ENCODE data around the gene SLC22A3.

DNA sequence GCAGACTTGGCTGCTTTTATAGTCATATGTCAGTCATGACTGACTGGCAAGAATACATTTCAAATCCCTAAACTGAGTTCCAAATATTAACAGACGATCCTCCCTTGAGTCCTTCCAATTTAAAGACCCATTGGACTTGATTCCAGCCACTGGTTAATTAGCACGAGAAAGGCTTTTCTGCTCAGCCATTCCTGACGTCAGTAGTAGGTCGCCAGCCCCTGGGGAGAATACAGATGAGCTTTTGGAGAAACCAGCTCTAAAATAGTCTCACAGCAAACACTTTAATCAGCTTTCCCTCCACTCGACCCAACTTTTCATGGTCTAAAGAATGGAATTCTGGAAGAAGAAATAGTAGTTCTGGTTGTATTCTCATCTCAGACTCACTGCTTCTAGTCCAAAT, 91.6 kb downstream of the SLC22A3 start:
- TF ChIP-seq, protein P1, sequence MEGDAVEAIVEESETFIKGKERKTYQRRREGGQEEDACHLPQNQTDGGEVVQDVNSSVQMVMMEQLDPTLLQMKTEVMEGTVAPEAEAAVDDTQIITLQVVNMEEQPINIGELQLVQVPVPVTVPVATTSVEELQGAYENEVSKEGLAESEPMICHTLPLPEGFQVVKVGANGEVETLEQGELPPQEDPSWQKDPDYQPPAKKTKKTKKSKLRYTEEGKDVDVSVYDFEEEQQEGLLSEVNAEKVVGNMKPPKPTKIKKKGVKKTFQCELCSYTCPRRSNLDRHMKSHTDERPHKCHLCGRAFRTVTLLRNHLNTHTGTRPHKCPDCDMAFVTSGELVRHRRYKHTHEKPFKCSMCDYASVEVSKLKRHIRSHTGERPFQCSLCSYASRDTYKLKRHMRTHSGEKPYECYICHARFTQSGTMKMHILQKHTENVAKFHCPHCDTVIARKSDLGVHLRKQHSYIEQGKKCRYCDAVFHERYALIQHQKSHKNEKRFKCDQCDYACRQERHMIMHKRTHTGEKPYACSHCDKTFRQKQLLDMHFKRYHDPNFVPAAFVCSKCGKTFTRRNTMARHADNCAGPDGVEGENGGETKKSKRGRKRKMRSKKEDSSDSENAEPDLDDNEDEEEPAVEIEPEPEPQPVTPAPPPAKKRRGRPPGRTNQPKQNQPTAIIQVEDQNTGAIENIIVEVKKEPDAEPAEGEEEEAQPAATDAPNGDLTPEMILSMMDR (IDR thresholded peaks at IDR 0.05) = no peak
- TF ChIP-seq, protein P2, sequence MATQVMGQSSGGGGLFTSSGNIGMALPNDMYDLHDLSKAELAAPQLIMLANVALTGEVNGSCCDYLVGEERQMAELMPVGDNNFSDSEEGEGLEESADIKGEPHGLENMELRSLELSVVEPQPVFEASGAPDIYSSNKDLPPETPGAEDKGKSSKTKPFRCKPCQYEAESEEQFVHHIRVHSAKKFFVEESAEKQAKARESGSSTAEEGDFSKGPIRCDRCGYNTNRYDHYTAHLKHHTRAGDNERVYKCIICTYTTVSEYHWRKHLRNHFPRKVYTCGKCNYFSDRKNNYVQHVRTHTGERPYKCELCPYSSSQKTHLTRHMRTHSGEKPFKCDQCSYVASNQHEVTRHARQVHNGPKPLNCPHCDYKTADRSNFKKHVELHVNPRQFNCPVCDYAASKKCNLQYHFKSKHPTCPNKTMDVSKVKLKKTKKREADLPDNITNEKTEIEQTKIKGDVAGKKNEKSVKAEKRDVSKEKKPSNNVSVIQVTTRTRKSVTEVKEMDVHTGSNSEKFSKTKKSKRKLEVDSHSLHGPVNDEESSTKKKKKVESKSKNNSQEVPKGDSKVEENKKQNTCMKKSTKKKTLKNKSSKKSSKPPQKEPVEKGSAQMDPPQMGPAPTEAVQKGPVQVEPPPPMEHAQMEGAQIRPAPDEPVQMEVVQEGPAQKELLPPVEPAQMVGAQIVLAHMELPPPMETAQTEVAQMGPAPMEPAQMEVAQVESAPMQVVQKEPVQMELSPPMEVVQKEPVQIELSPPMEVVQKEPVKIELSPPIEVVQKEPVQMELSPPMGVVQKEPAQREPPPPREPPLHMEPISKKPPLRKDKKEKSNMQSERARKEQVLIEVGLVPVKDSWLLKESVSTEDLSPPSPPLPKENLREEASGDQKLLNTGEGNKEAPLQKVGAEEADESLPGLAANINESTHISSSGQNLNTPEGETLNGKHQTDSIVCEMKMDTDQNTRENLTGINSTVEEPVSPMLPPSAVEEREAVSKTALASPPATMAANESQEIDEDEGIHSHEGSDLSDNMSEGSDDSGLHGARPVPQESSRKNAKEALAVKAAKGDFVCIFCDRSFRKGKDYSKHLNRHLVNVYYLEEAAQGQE (IDR thresholded peaks at IDR 0.05; ENCODE audit: low read depth, low read length) = no peak
- TF ChIP-seq FOSL2 (IDR thresholded peaks at IDR 0.05; ENCODE audit: borderline replicate concordance, low read depth) (no peak), EZH2phosphoT487 (IDR thresholded peaks at IDR 0.05; ENCODE audit: borderline replicate concordance, low read depth) (no peak), YY1 (IDR thresholded peaks at IDR 0.05; ENCODE audit: low read depth) (no peak), EP300 (IDR thresholded peaks at IDR 0.05; ENCODE audit: borderline replicate concordance in 1 of 2, low read depth in 1 of 2, low read length in 1 of 2) (no peak), FOXJ3 (CRISPR knock-in tag; IDR thresholded peaks at IDR 0.05) (no peak), ELF1 (IDR thresholded peaks at IDR 0.05) (no peak), GABPA (IDR thresholded peaks at IDR 0.05; ENCODE audit: low read depth) (no peak), TCF12 (IDR thresholded peaks at IDR 0.05) (no peak), RFX5 (IDR thresholded peaks at IDR 0.05; ENCODE audit: low read length) (no peak)
- TF ChIP-seq, protein P3, sequence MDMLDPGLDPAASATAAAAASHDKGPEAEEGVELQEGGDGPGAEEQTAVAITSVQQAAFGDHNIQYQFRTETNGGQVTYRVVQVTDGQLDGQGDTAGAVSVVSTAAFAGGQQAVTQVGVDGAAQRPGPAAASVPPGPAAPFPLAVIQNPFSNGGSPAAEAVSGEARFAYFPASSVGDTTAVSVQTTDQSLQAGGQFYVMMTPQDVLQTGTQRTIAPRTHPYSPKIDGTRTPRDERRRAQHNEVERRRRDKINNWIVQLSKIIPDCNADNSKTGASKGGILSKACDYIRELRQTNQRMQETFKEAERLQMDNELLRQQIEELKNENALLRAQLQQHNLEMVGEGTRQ (IDR thresholded peaks at IDR 0.05; ENCODE audit: borderline replicate concordance, low read depth, low read length) = no peak
- TF ChIP-seq, protein P4, sequence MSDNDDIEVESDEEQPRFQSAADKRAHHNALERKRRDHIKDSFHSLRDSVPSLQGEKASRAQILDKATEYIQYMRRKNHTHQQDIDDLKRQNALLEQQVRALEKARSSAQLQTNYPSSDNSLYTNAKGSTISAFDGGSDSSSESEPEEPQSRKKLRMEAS (IDR thresholded peaks at IDR 0.05; ENCODE audit: low read depth) = no peak
- TF ChIP-seq, protein P5, sequence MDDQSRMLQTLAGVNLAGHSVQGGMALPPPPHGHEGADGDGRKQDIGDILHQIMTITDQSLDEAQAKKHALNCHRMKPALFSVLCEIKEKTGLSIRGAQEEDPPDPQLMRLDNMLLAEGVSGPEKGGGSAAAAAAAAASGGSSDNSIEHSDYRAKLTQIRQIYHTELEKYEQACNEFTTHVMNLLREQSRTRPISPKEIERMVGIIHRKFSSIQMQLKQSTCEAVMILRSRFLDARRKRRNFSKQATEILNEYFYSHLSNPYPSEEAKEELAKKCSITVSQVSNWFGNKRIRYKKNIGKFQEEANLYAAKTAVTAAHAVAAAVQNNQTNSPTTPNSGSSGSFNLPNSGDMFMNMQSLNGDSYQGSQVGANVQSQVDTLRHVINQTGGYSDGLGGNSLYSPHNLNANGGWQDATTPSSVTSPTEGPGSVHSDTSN (IDR thresholded peaks at IDR 0.05) = no peak
